ENCODE data around the gene PCK1.

DNA sequence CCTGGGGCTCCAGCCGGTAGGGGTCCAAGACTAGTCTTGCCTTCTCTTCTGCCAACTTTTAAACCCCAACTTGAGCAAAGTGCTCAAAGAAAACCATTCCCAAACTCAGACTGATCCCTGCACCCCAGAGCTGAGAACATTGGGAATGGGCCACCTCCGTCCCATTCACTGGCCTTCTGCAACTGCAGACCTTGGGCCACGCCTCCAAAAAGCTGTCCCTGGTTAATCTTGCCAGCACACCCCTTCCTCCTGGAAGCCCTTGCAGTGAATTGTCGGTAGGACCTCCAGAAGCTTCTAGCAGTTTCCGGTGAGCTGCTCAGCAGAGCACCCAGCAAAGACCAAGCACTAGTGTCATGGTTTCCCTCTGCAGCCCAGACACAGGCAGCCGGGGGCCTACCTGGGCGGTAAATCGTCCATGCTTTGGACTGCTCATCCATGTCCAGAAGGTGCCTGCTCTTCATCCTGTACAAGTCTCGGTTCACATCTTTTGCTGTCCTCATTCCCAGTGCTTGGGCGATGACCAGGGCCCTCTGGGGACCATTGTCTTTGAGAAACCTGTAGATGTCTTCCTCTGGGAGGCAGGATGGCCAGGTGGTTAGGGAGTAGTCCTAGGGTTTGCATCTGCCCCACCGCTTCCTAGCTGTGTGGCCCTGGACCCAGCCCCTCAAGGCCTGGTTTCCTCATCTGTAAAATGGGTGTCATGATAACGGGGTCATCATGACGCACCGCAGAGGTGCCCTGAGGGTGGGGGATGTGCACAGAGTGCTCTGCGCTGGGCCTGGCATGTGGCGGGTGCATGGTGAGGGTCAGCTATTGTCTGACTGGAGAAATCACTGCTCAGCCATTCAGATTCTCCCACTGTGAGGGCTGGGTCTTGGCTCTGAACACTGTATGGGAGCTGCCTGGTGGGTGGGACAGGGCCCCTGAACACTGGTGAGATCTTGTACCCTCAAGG is 53.9 kb downstream of the PCK1 start:
- TF ChIP-seq, protein P1, sequence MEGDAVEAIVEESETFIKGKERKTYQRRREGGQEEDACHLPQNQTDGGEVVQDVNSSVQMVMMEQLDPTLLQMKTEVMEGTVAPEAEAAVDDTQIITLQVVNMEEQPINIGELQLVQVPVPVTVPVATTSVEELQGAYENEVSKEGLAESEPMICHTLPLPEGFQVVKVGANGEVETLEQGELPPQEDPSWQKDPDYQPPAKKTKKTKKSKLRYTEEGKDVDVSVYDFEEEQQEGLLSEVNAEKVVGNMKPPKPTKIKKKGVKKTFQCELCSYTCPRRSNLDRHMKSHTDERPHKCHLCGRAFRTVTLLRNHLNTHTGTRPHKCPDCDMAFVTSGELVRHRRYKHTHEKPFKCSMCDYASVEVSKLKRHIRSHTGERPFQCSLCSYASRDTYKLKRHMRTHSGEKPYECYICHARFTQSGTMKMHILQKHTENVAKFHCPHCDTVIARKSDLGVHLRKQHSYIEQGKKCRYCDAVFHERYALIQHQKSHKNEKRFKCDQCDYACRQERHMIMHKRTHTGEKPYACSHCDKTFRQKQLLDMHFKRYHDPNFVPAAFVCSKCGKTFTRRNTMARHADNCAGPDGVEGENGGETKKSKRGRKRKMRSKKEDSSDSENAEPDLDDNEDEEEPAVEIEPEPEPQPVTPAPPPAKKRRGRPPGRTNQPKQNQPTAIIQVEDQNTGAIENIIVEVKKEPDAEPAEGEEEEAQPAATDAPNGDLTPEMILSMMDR (conservative IDR thresholded peaks at IDR 0.05 in 1 of 2, IDR thresholded peaks at IDR 0.05 in 1 of 2; ENCODE audit: extremely low read depth in 1 of 2, insufficient read depth in 1 of 2, low read depth in 1 of 2, low read length in 2 of 2): no peak
- no peak for TF ChIP-seq EZH2 (IDR thresholded peaks at IDR 0.05; ENCODE audit: borderline replicate concordance, low read length)
